Astrocyte (in vitro differentiated cells and primary cell): Measurements from ENCODE around the gene MTUS2. TPM values are rescaled to one million over a fixed set of nuclear protein-coding genes. Genes with fewer than 3 reads are reported as not detected.

Experiments used
- DNase-seq: peaks from one replicate; pipeline ENCODE4 v3.0.0-alpha.2; 2010; ENCODE audit warnings: low read depth
- FAIRE-seq: peaks from 2 replicates; lab custom pipeline; 2011; peaks lifted over from hg19 to GRCh38; lab: Jason Lieb, UNC
- H2AFZ ChIP-seq: 2 replicates; pipeline ENCODE4 v1.6.0; 2012; ENCODE audit warnings: low read depth, low read length, inconsistent platforms
- H3K27ac ChIP-seq: 2 replicates; pipeline ENCODE4 v1.5.1; 2011; ENCODE audit warnings: low read depth, low read length, inconsistent platforms
- H3K27me3 ChIP-seq: 2 replicates; pipeline ENCODE4 v1.6.0; 2011; ENCODE audit warnings: low read length, inconsistent platforms; ENCODE audit not compliant: insufficient read depth
- H3K36me3 ChIP-seq: 2 replicates; pipeline ENCODE4 v1.5.1; 2011; ENCODE audit warnings: low read length, inconsistent platforms; ENCODE audit not compliant: insufficient read depth
- H3K4me1 ChIP-seq: 2 replicates; pipeline ENCODE4 v1.5.1; 2011; ENCODE audit warnings: low read length, inconsistent platforms; ENCODE audit not compliant: insufficient read depth
- H3K4me2 ChIP-seq: 2 replicates; pipeline ENCODE4 v1.6.0; 2012; ENCODE audit warnings: low read length, inconsistent platforms
- H3K4me3 ChIP-seq: 2 replicates; pipeline ENCODE4 v1.5.1; 2011; ENCODE audit warnings: low read depth, mild to moderate bottlenecking, low read length, inconsistent platforms; ENCODE audit not compliant: insufficient read depth
- H3K79me2 ChIP-seq: 2 replicates; pipeline ENCODE4 v1.6.0; 2012; ENCODE audit warnings: mild to moderate bottlenecking, low read length, inconsistent platforms; ENCODE audit not compliant: insufficient read depth
- H3K9ac ChIP-seq: 2 replicates; pipeline ENCODE4 v1.6.0; 2012; ENCODE audit warnings: mild to moderate bottlenecking, low read length, inconsistent platforms
- H3K9me3 ChIP-seq: 2 replicates; pipeline ENCODE4 v1.5.1; 2012; ENCODE audit warnings: low read depth, mild to moderate bottlenecking, low read length, inconsistent platforms; ENCODE audit not compliant: insufficient read depth
- H4K20me1 ChIP-seq: 2 replicates; pipeline ENCODE4 v1.6.0; 2012; ENCODE audit warnings: low read length, inconsistent platforms; ENCODE audit not compliant: insufficient read depth
- H3K27ac Mint-ChIP-seq: one replicate; pipeline ENCODE4 v1.8.0; 2021; ENCODE audit warnings: mild to moderate bottlenecking, mixed read lengths; ENCODE audit not compliant: unreplicated experiment
- H3K27me3 Mint-ChIP-seq: one replicate; pipeline ENCODE4 v1.8.0; 2021; ENCODE audit warnings: low read depth, mixed read lengths; ENCODE audit not compliant: unreplicated experiment
- H3K36me3 Mint-ChIP-seq: one replicate; pipeline ENCODE4 v1.8.0; 2021; ENCODE audit warnings: low read depth, mixed read lengths; ENCODE audit not compliant: unreplicated experiment
- H3K4me1 Mint-ChIP-seq: one replicate; pipeline ENCODE4 v1.8.0; 2021; ENCODE audit warnings: low read depth, mixed read lengths; ENCODE audit not compliant: unreplicated experiment
- H3K4me3 Mint-ChIP-seq: one replicate; pipeline ENCODE4 v1.8.0; 2021; ENCODE audit warnings: mild to moderate bottlenecking, moderate library complexity, mixed read lengths; ENCODE audit not compliant: unreplicated experiment
- H3K9me3 Mint-ChIP-seq: one replicate; pipeline ENCODE4 v1.8.0; 2021; ENCODE audit warnings: mild to moderate bottlenecking, mixed read lengths; ENCODE audit not compliant: unreplicated experiment
- CTCF ChIP-seq: IDR thresholded peaks from 2 replicates; pipeline ENCODE4 v1.5.1; 2011; ENCODE audit warnings: low read depth, mild to moderate bottlenecking, inconsistent platforms, low read length, moderate library complexity; ENCODE audit not compliant: insufficient read depth
- EZH2 ChIP-seq: IDR thresholded peaks from 2 replicates; pipeline ENCODE4 v1.6.1; 2012; ENCODE audit warnings: mild to moderate bottlenecking, low read length, inconsistent platforms; ENCODE audit not compliant: insufficient read depth
- total RNA-seq: library from RNA; stranded (reverse); gene quantifications from 2 replicates; pipeline ENCODE4 v1.2.1, GENCODE V29; 2021

The MTUS2 gene
- total RNA-seq, 1 donor from 2014 or later: 0.50 TPM

DNA sequence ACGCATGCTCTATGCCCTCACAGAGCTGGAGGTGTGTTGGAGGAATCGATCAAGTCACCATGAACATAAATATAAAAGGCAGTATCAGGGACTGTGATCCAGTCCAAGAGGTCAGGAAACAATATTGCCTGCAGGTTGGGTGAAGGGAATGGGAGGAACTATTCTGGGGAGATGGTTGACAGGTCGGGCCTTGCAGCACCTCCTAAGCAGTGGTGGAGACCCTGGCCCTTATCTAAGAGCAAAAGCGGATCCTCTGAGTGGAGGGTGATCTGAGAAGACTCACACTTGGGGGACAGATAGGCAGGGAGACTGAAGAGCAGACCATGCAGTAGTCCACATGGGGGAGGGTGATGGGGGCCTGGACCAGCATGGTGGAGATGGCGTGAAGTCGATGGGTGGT is 561.9 kb downstream of the MTUS2 start:
- peaks cover 10% of the 10 kb centered on the region for H3K9me3 Mint-ChIP-seq
- peaks cover 11% of the 10 kb centered on the region for H3K27me3 Mint-ChIP-seq
- DNase-seq (no peak), FAIRE-seq (no peak)
- H3K4me3 Mint-ChIP-seq: no peak overlapping the region
- Histone ChIP-seq H3K27ac (no peak overlapping the region), H3K9me3 (no peaks in the 10 kb centered on the region), H4K20me1 (no peaks in the 10 kb centered on the region), H3K27me3 (no peaks in the 10 kb centered on the region), H3K79me2 (no peaks in the 10 kb centered on the region), H3K4me1 (no peaks in the 10 kb centered on the region), H3K4me2 (no peak overlapping the region), H3K9ac (no peak overlapping the region), H2AFZ (no peak overlapping the region), H3K36me3 (no peaks in the 10 kb centered on the region), H3K4me3 (no peak overlapping the region)
- H3K4me1 Mint-ChIP-seq: no peaks in the 10 kb centered on the region
- no peaks in the 10 kb centered on the region for H3K36me3 Mint-ChIP-seq
- TF ChIP-seq CTCF: no peak
- no peak for TF ChIP-seq EZH2
- no peak overlapping the region for H3K27ac Mint-ChIP-seq

DNA sequence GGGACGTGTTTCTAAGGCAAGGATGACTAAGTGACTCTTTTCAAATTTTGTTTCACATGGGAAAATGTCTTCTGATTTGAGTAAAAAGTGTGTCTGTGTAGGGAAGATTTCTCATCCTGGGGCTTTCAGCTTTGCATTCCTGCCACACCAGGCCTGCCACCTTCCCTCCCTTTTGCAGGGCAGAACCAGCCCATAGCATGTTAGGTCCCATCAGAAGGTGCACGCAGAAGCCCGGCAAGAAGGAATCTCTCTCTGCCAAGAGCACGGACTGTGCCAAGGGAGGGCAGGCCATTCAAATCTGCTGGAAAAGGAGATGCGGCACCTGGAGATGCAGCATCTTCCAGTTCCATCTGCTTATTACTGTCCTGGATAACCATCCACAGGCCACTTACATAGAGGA is 563.3 kb downstream of the MTUS2 start:
- Mint-ChIP-seq H3K9me3 (peaks cover 10% of the 10 kb centered on the region), H3K4me3 (no peak overlapping the region), H3K27me3 (peaks cover 11% of the 10 kb centered on the region), H3K36me3 (no peaks in the 10 kb centered on the region), H3K4me1 (no peaks in the 10 kb centered on the region), H3K27ac (no peak overlapping the region)
- H3K4me2 ChIP-seq: no peak overlapping the region
- no peaks in the 10 kb centered on the region for H3K9me3 ChIP-seq
- no peak overlapping the region for H3K9ac ChIP-seq
- H4K20me1 ChIP-seq: no peaks in the 10 kb centered on the region
- H3K79me2 ChIP-seq: no peaks in the 10 kb centered on the region
- no peaks in the 10 kb centered on the region for H3K36me3 ChIP-seq
- H3K27me3 ChIP-seq: no peaks in the 10 kb centered on the region
- TF ChIP-seq CTCF (no peak), EZH2 (no peak)
- no peak overlapping the region for H2AFZ ChIP-seq
- H3K4me3 ChIP-seq: no peak overlapping the region
- DNase-seq (no peak), FAIRE-seq (no peak)
- H3K27ac ChIP-seq: no peak overlapping the region
- no peaks in the 10 kb centered on the region for H3K4me1 ChIP-seq

DNA sequence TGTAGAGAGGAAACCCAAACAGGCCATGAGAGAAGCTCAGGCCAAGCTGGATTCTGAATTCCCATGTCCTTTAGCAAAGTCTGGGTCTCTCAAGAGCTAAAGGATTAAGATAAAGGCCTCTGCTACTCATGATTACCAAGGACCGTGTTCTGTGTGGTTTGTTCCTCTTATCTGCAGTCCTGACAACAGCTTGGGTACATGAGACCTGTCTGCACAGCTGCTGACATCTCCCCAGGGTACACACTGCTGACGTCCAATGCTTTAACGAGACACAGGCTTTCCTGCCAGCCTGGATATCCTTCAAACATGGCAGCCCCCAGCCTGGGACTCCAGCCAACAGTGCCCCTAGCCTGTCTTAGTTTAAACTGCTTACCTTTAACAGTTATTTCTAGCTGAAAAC is 564.3 kb downstream of the MTUS2 start:
- TF ChIP-seq EZH2 (no peak), CTCF (no peak)
- Histone ChIP-seq H2AFZ (no peak overlapping the region), H3K4me3 (no peak overlapping the region), H3K4me2 (no peak overlapping the region), H3K36me3 (no peaks in the 10 kb centered on the region), H3K9ac (no peak overlapping the region), H3K27ac (no peak overlapping the region), H3K4me1 (no peaks in the 10 kb centered on the region), H3K27me3 (no peaks in the 10 kb centered on the region), H3K79me2 (no peaks in the 10 kb centered on the region), H3K9me3 (no peaks in the 10 kb centered on the region), H4K20me1 (no peaks in the 10 kb centered on the region)
- Mint-ChIP-seq H3K27me3 (peaks cover 7% of the 10 kb centered on the region), H3K27ac (no peak overlapping the region), H3K9me3 (peaks cover 5% of the 10 kb centered on the region), H3K36me3 (no peaks in the 10 kb centered on the region), H3K4me1 (no peaks in the 10 kb centered on the region), H3K4me3 (no peak overlapping the region)
- no peak for FAIRE-seq
- no peak for DNase-seq
